Pancreas (tissue), 10 donors: ENCODE measurements around the gene AGPAT2. TPM values are rescaled to one million over a fixed set of nuclear protein-coding genes. Genes with fewer than 3 reads are reported as not detected.

Experiments
- ATAC-seq, 4 donors: fragments of 200-7000 bp; cut with Tn5 transposase; one replicate each; pipeline versions ENCODE4 v1.8.0 to v1.9.1; 2020; ENCODE audit warnings: mild to moderate bottlenecking in 4 of 4, moderate library complexity in 4 of 4
- DNase-seq, 6 donors: peaks; one replicate each; pipeline ENCODE4 v3.0.0-alpha.2; 2020
- FAIRE-seq: peaks from 2 replicates; lab custom pipeline; 2012; peaks lifted over from hg19 to GRCh38; lab: Jason Lieb, UNC
- H3K27ac ChIP-seq, 4 donors: fragments of 200-600 bp; sonication (generic); 1 replicate in 3 of 4; 2 replicates in 1 of 4; pipeline versions ENCODE4 v1.5.0 to v1.8.0; 2020
- H3K27me3 ChIP-seq, 4 donors: fragments of 200-600 bp; one replicate each; pipeline ENCODE4 v1.8.0; 2021
- H3K36me3 ChIP-seq, 3 donors: fragments of 200-600 bp; sonication (generic) in 1 of 3; one replicate each; pipeline versions ENCODE4 v1.5.0 to v1.8.0; 2020 to 2021
- H3K4me1 ChIP-seq, 3 donors: fragments of 200-600 bp; one replicate each; pipeline ENCODE4 v1.8.0; 2021
- H3K4me3 ChIP-seq, 4 donors: fragments of 200-600 bp; sonication (generic) in 2 of 4; one replicate each; pipeline versions ENCODE4 v1.5.0 to v1.8.0; 2020 to 2021
- H3K9me3 ChIP-seq, 4 donors: fragments of 200-600 bp; one replicate each; pipeline ENCODE4 v1.8.0; 2021
- CTCF ChIP-seq, 4 donors: fragments of 200-600 bp; sonication (generic) in 3 of 4; IDR thresholded peaks; one replicate each; pipeline versions ENCODE4 v1.5.0 to v1.8.0; 2021; ENCODE audit warnings: antibody characterized with exemption in 4 of 4
- WGBS, 2 donors: extraction: QIAGEN DNeasy Blood & Tissue Kit; methylation state at CpG; one replicate each; pipeline ENCODE4 v1.1.7; 2013; 5-methylcytosine and 5-hydroxymethylcytosine counted together
- intact Hi-C, 3 donors: fragments of 100-400 bp; cut with DNase I; formaldehyde crosslinking; loops; one replicate each; pipeline versions ENCODE4 v1.11.1 to v1.14.2; 2022
- polyA plus RNA-seq, 2 donors: library from polyadenylated mRNA; stranded (reverse); fragments of 200-250 nt; gene quantifications; one replicate each; pipeline ENCODE4 v1.2.3, GENCODE V29; 2013
- total RNA-seq, 6 donors: library from RNA; stranded (reverse); fragmentation: NEBNext Ultra II Directional in 4 of 6; extraction: Animal tissue kit (Norgen Biotek cat#: 25700) in 4 of 6; gene quantifications; one replicate each; pipeline versions ENCODE4 v1.2.1 to v1.2.4, GENCODE V29; 2021 to 2023
- donor health status: healthy with polysubstance abuse.
- donor health status: DM: no; HTN: no; CAD: no; lungs with moderate emphysema.
- donor health status: DM: no; HTN: no; CAD: no.
- donor health status: control.
- donor health status: control.
- donor health status: Bipolar disorder and iron deficiency.
- donor health status: DM: yes; HTN: yes; CAD: no.
- donor health status: DM: no; HTN: no; CAD: no.
- donor health status: DM: no; HTN: no; CAD: no.
- donor health status: DM: yes; HTN: yes; CAD: no.

AGPAT2 gene
- total and polyA plus RNA-seq, 8 donors = 57.0 to 158 (median 82.7) TPM

DNA sequence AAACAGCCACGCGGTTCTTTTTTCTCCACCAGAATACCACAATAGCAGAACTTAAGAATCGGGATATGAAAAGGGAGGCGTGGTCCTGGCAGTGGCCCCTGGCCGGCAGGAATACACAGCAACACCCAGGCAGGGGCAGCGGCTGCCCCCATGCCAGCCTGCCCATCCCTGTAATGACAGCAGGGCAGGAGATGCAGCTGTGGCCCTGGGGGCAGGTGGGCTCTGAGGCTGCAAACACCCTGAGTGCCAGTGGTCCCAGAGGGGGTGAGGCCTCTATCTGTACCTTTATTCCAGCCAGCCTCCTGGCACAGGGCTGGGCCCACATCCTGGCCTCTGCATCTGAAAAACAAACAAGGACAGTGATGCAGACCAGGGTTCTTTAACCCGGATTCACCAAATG is 37.5 kb upstream of the AGPAT2 start:
- H3K27ac ChIP-seq = no peak overlapping the region
- intact Hi-C loops = no loop called here
- no peaks in the 10 kb centered on the region for H3K27me3 ChIP-seq
- no peak overlapping the region for H3K4me3 ChIP-seq
- H3K9me3 ChIP-seq = no peaks in the 10 kb centered on the region
- FAIRE-seq (no peak), DNase-seq (no peak), ATAC-seq (no peak)
- no peak for TF ChIP-seq CTCF (IDR thresholded peaks at IDR 0.05)
- peaks cover 5 to 38% (median 24%) of the 10 kb centered on the region in 3 donors for H3K36me3 ChIP-seq
- 79 to 84% methylated on average over 7 of the region's 7 CpGs for WGBS, 2 donors
- H3K4me1 ChIP-seq = peaks cover 7 to 23% (median 10%) of the 10 kb centered on the region in 3 donors

GRCh38 chr9:136723989-136724388 is 36.7 kb upstream of the AGPAT2 start:
- peaks cover 7 to 23% (median 10%) of the 10 kb centered on the region in 3 donors for H3K4me1 ChIP-seq
- FAIRE-seq = no peak

DNA sequence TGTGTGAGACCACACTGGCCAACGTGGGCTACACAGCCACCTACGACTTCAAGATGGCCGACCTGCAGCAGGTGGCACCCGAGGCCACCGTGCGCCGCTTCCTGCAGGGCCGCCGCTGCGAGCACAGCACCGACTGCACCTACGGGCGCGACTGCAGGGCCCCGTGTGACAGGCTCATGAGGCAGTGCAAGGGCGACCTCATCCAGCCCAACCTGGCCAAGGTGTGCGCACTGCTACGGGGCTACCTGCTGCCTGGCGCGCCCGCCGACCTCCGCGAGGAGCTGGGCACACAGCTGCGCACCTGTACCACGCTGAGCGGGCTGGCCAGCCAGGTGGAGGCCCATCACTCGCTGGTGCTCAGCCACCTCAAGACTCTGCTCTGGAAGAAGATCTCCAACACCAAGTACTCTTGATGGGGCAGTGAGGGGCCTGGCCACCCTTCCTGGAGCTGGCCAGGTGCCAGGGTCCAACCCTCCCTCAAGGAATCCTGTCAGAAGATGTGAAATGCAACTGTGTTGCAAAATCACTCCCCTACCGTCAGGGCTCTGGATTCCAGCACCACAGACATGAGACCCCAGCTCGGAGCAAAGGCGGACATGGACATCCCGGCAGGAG is 36.2 kb upstream of the AGPAT2 start:
- 90 to 94% methylated on average over 30 to 32 of the region's 32 CpGs for WGBS, 2 donors
- Histone ChIP-seq H3K9me3 (no peaks in the 10 kb centered on the region), H3K4me3 (no peak overlapping the region), H3K27me3 (no peaks in the 10 kb centered on the region), H3K36me3 (peaks cover 5 to 38% (median 24%) of the 10 kb centered on the region in 3 donors), H3K4me1 (peaks cover 7 to 23% (median 10%) of the 10 kb centered on the region in 3 donors), H3K27ac (no peak overlapping the region)
- TF ChIP-seq CTCF (IDR thresholded peaks at IDR 0.05) = no peak
- FAIRE-seq (no peak), ATAC-seq (no peak), DNase-seq (peak in 2 of 6 donors; percentile 34 to 75)
- intact Hi-C loops = no loop called here

More at GRCh38 chr9:136723989-136724388, 36.7 kb upstream of the AGPAT2 start:
- H3K27me3 ChIP-seq = no peaks in the 10 kb centered on the region
- no peaks in the 10 kb centered on the region for H3K9me3 ChIP-seq
- DNase-seq (no peak), ATAC-seq (no peak)
- WGBS, 2 donors = 94 to 99% methylated on average over 8 of the region's 8 CpGs
- peaks cover 5 to 38% (median 24%) of the 10 kb centered on the region in 3 donors for H3K36me3 ChIP-seq
- no peak overlapping the region for H3K27ac ChIP-seq
- no peak overlapping the region for H3K4me3 ChIP-seq
- intact Hi-C loops = no loop called here
- TF ChIP-seq CTCF (IDR thresholded peaks at IDR 0.05) = no peak

GRCh38 chr9:136722969-136723356 is 35.7 kb upstream of the AGPAT2 start:
- WGBS, 2 donors = 87 to 92% methylated on average over 24 of the region's 24 CpGs
- no peak for TF ChIP-seq CTCF (IDR thresholded peaks at IDR 0.05)
- no peak for ATAC-seq
- intact Hi-C loops = no loop called here
- no peaks in the 10 kb centered on the region for H3K27me3 ChIP-seq
- peaks cover 5 to 38% (median 24%) of the 10 kb centered on the region in 3 donors for H3K36me3 ChIP-seq
- no peak overlapping the region for H3K4me3 ChIP-seq
- DNase-seq = peak in 1 of 6 donors; percentile 76
- no peaks in the 10 kb centered on the region for H3K9me3 ChIP-seq
- H3K27ac ChIP-seq = no peak overlapping the region
- H3K4me1 ChIP-seq = peaks cover 7 to 23% (median 10%) of the 10 kb centered on the region in 3 donors
- no peak for FAIRE-seq
